ENCODE measurements around the gene ABCC1.

- TF ChIP-seq EZH2phosphoT487 (conservative IDR thresholded peaks at IDR 0.05; ENCODE audit: low read length) (no peak), CTCF (IDR thresholded peaks at IDR 0.05; ENCODE audit: insufficient read depth, low read length, poor library complexity, severe bottlenecking) (no peak)
Measured at GRCh38 chr16:16113076-16113475, 163.7 kb downstream of the ABCC1 start.

Measured in SU-DHL-6 (cell line).